Endothelial cell of umbilical vein (primary cell): Measurements from ENCODE around the gene JAZF1. TPM values are rescaled to one million over a fixed set of nuclear protein-coding genes. Genes with fewer than 3 reads are reported as not detected.

Experiments used
- BruUV-seq: library from RNA; stranded (reverse); fragments of 400-500 nt; replicated peaks from 2 replicates; lab custom pipeline; 2021; lab: Mats Ljungman, UMichigan
- CTCF ChIA-PET: fragments of 300-600, 350-600 bp; sonication (Branson Sonifier 250); formaldehyde crosslinking; loops from one replicate; lab custom pipeline; 2021; ENCODE audit warnings: antibody characterized with exemption, inconsistent platforms; lab: Charles Lee
- POLR2A ChIA-PET: fragments of 300-600, 350-600 bp; sonication (Branson Sonifier 250); formaldehyde crosslinking; loops from one replicate; lab custom pipeline; 2021; ENCODE audit warnings: antibody characterized with exemption, inconsistent platforms; lab: Charles Lee
- DNase-seq: peaks from one replicate; pipeline ENCODE4 v3.0.0-alpha.2; 2011; ENCODE audit warnings: low read depth, low spot score
- FAIRE-seq: peaks from 2 replicates; lab custom pipeline; 2011; peaks lifted over from hg19 to GRCh38; lab: Jason Lieb, UNC
- H2AFZ ChIP-seq: 2 replicates; pipeline ENCODE4 v1.6.0; 2012; ENCODE audit warnings: low read depth, low read length, control low read depth, inconsistent platforms
- H3K27ac ChIP-seq: 2 replicates; pipeline ENCODE4 v1.5.1; 2011; ENCODE audit warnings: low read depth, mild to moderate bottlenecking, control low read depth, low read length, moderate library complexity; ENCODE audit not compliant: insufficient read depth
- H3K27me3 ChIP-seq, 2 experiments: 2 replicates each; pipeline versions ENCODE4 v1.6.0 to v1.6.1; 2011; ENCODE audit warnings: low read length in 2 of 2, mixed read lengths in 1 of 2; ENCODE audit not compliant: control insufficient read depth in 2 of 2, insufficient read depth in 2 of 2
- H3K36me3 ChIP-seq, 2 experiments: 2 replicates in 1 of 2; 3 replicates in 1 of 2; pipeline ENCODE4 v1.5.1; 2011; ENCODE audit warnings: low read length in 2 of 2, mild to moderate bottlenecking in 1 of 2, moderate library complexity in 1 of 2; ENCODE audit not compliant: control insufficient read depth in 2 of 2, insufficient read depth in 2 of 2; ENCODE audit errors: extremely low read depth in 1 of 2
- H3K4me1 ChIP-seq: 3 replicates; pipeline ENCODE4 v1.5.1; 2011; ENCODE audit warnings: mild to moderate bottlenecking, low read length; ENCODE audit not compliant: control insufficient read depth, insufficient read depth; ENCODE audit errors: extremely low read depth
- H3K4me2 ChIP-seq: 2 replicates; pipeline ENCODE4 v1.6.1; 2011; ENCODE audit warnings: low read length, control low read depth, mixed read lengths; ENCODE audit not compliant: insufficient read depth
- H3K4me3 ChIP-seq, 3 experiments: fragments of 200-600 bp in 1 of 3; sonication (generic), shearing (Covaris generic) in 1 of 3; replicated peaks in 1 of 3; 2 replicates each; pipeline ENCODE4 v1.5.1; 2011 to 2016; ENCODE audit warnings: control low read depth in 3 of 3, low read length in 3 of 3, mild to moderate bottlenecking in 2 of 3, inconsistent platforms in 1 of 3, low read depth in 1 of 3, moderate library complexity in 1 of 3; ENCODE audit not compliant: insufficient read depth in 1 of 3
- H3K79me2 ChIP-seq: 2 replicates; pipeline ENCODE4 v1.6.0; 2012; ENCODE audit warnings: low read length, inconsistent platforms; ENCODE audit not compliant: control insufficient read depth, insufficient read depth
- H3K9ac ChIP-seq: replicated peaks from 2 replicates; pipeline ENCODE3; 2011; ENCODE audit warnings: low read length, control low read depth; ENCODE audit not compliant: insufficient read depth; ENCODE audit errors: extremely low read depth
- H3K9me1 ChIP-seq: replicated peaks from 3 replicates; pipeline ENCODE4 v1.6.0; 2011; ENCODE audit warnings: mild to moderate bottlenecking, low read length; ENCODE audit not compliant: control insufficient read depth, insufficient read depth; ENCODE audit errors: extremely low read depth
- H3K9me3 ChIP-seq: replicated peaks from 2 replicates; pipeline ENCODE4 v1.5.1; 2012; ENCODE audit warnings: low read length, inconsistent platforms; ENCODE audit not compliant: control insufficient read depth, insufficient read depth
- H4K20me1 ChIP-seq: replicated peaks from 2 replicates; pipeline ENCODE3; 2011; ENCODE audit warnings: mild to moderate bottlenecking, low read length; ENCODE audit not compliant: control insufficient read depth, insufficient read depth; ENCODE audit errors: extremely low read depth
- CTCF ChIP-seq, 2 donors: IDR thresholded peaks; 1 replicate in 1 of 2; 2 replicates in 1 of 2; pipeline ENCODE4 v1.5.1; 2011; ENCODE audit warnings: low read length in 2 of 2, mild to moderate bottlenecking in 2 of 2, moderate library complexity in 2 of 2, control low read depth in 1 of 2, inconsistent platforms in 1 of 2, low read depth in 1 of 2; ENCODE audit not compliant: insufficient read depth in 1 of 2; ENCODE audit errors: extremely low read depth in 1 of 2
- EZH2 ChIP-seq: IDR thresholded peaks from 2 replicates; pipeline ENCODE4 v1.6.1; 2012; ENCODE audit warnings: borderline replicate concordance, low read depth, mild to moderate bottlenecking, moderate library complexity, low read length, inconsistent platforms; ENCODE audit not compliant: severe bottlenecking
- FOS ChIP-seq: IDR thresholded peaks from 2 replicates; pipeline ENCODE4 v1.6.1; 2011; ENCODE audit warnings: mild to moderate bottlenecking, low read length, moderate library complexity, borderline replicate concordance; ENCODE audit not compliant: insufficient read depth
- GATA2 ChIP-seq: IDR thresholded peaks from 2 replicates; pipeline ENCODE4 v1.7.0; 2011; ENCODE audit warnings: low read depth, mild to moderate bottlenecking, moderate library complexity, mixed read lengths, low read length; ENCODE audit not compliant: insufficient read length, insufficient read depth
- JUN ChIP-seq: IDR thresholded peaks from 2 replicates; pipeline ENCODE4 v1.6.1; 2011; ENCODE audit warnings: borderline replicate concordance, low read depth; ENCODE audit not compliant: insufficient read length, insufficient read depth
- MAX ChIP-seq: IDR thresholded peaks from 2 replicates; pipeline ENCODE4 v1.6.1; 2011; ENCODE audit not compliant: insufficient read depth, insufficient read length
- POLR2A ChIP-seq: IDR thresholded peaks from 2 replicates; pipeline ENCODE4 v1.6.1; 2012; ENCODE audit warnings: low read depth, mild to moderate bottlenecking, control low read depth, low read length
- POLR2AphosphoS5 ChIP-seq: IDR thresholded peaks from 2 replicates; pipeline ENCODE4 v1.6.1; 2012; ENCODE audit warnings: low read depth, mild to moderate bottlenecking, control low read depth, low read length, moderate library complexity; ENCODE audit not compliant: insufficient read depth
- dilution Hi-C: fragments of 300-500 bp; cut with MboI; formaldehyde crosslinking; loops from one replicate; pipeline ENCODE4 v1.15.0; 2019; ENCODE audit warnings: low sequenced_read_pairs; ENCODE audit not compliant: extremely low pct_ligation_motif_present
- intact Hi-C: fragments of 100-400 bp; cut with micrococcal nuclease; formaldehyde crosslinking; loops from one replicate; pipeline ENCODE4 v1.10.0; 2022
- polyA plus RNA-seq, 4 experiments: library from polyadenylated mRNA; depleted of rRNA in 3 of 4; stranded (reverse) in 3 of 4; unstranded in 1 of 4; fragments of >200 nt; gene quantifications; 2 replicates each; pipeline versions ENCODE4 v1.2.1 to v1.2.3, GENCODE V29; 2011 to 2012; ENCODE audit warnings: missing spikeins in 1 of 4
- total RNA-seq: library from RNA; stranded (reverse); gene quantifications from 2 replicates; pipeline ENCODE4 v1.2.3, GENCODE V29; 2021

Gene JAZF1
- total and polyA plus RNA-seq, 2 donors (not counting 3 experiments of a cell fraction or from before 2014, with no cell fraction given), result 2.5 to 16.9 TPM

- no peaks in the 10 kb centered on the region for H3K9me1 ChIP-seq
- H3K27me3 ChIP-seq, result peaks cover under 1 to 6% of the 10 kb centered on the region in 2 experiments
- no peak overlapping the region for H2AFZ ChIP-seq
- POLR2A ChIA-PET, result no interaction called here
- H3K4me1 ChIP-seq, result no peaks in the 10 kb centered on the region
- no peak overlapping the region for H3K4me2 ChIP-seq
- intact Hi-C loops, result no loop called here
- no peaks in the 10 kb centered on the region for H3K36me3 ChIP-seq
- H3K27ac ChIP-seq, result no peak overlapping the region
- TF ChIP-seq MAX, result no peak
- no peak for TF ChIP-seq FOS
- no peak for TF ChIP-seq JUN
- TF ChIP-seq POLR2AphosphoS5, result no peak
- no peak for TF ChIP-seq GATA2
- TF ChIP-seq POLR2A, result no peak
- no peaks in the 10 kb centered on the region for H3K9me3 ChIP-seq
- H3K79me2 ChIP-seq, result no peaks in the 10 kb centered on the region
- no peak overlapping the region for H3K9ac ChIP-seq
- BruUV-seq, result no TSS peak
- FAIRE-seq, result no peak
- no peak for DNase-seq
- CTCF ChIA-PET, result interaction anchor here (1.1 kb wide), 1 partner anchor 105 kb away, joined by 3 read pairs; no protein-coding TSS in a partner anchor
- dilution Hi-C loops, result no loop called here
- no peak overlapping the region for H3K4me3 ChIP-seq
- no peaks in the 10 kb centered on the region for H4K20me1 ChIP-seq
Measured at GRCh38 chr7:28191751-28192150, 11.2 kb upstream of the JAZF1 start.

GRCh38 chr7:28191184-28191583 is 10.6 kb upstream of the JAZF1 start:
- intact Hi-C loops, result no loop called here
- Histone ChIP-seq H3K4me3 (no peak overlapping the region), H3K36me3 (no peaks in the 10 kb centered on the region), H4K20me1 (no peaks in the 10 kb centered on the region), H3K9me1 (no peaks in the 10 kb centered on the region), H2AFZ (no peak overlapping the region), H3K27me3 (peaks cover 0 to 6% of the 10 kb centered on the region in 2 experiments), H3K9ac (no peak overlapping the region), H3K27ac (no peak overlapping the region), H3K79me2 (no peaks in the 10 kb centered on the region), H3K4me2 (no peak overlapping the region), H3K4me1 (no peaks in the 10 kb centered on the region), H3K9me3 (no peaks in the 10 kb centered on the region)
- no TSS peak for BruUV-seq
- dilution Hi-C loops, result no loop called here
- FAIRE-seq (no peak), DNase-seq (no peak)
- ChIA-PET POLR2A (no interaction called here), CTCF (no interaction called here)
- TF ChIP-seq MAX, result no peak
- no peak for TF ChIP-seq GATA2
- TF ChIP-seq POLR2A, result no peak
- TF ChIP-seq CTCF (IDR thresholded peaks at IDR 0.05; ENCODE audit: extremely low read depth in 1 of 2, insufficient read depth in 1 of 2, low read depth in 1 of 2, low read length in 2 of 2), result no peak
- no peak for TF ChIP-seq EZH2
- no peak for TF ChIP-seq JUN
- no peak for TF ChIP-seq FOS
- no peak for TF ChIP-seq POLR2AphosphoS5
